ELF-1 (cell line): ENCODE measurements around the gene CYB5R4.

Experiments used
- DNase-seq: peaks from one replicate; pipeline ENCODE4 v3.0.0-alpha.2; 2016; ENCODE audit warnings: low read depth, low spot score

CYB5R4 gene

GRCh38 chr6:83984411-83984810, 124.9 kb downstream of the CYB5R4 start:
- no peak for DNase-seq

DNA sequence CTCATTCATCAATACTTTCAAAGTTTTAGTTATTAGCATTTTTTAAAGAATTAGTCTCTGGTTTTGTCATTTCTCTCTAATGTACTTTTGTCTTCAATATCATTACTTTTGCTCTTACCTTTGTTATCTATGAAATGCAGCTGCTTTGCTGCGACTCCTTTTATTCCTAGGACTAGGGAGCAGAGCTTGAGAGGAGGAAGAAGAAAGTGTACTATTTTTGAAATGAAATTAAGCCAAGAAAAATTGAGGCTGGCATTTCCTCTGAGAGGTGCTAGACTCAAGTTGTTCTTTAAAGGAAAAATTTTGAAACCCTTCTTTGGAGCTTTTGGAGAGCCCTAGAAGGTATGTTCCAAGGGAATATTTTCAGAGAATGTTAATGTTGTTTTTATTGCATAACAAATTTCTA, 125.8 kb downstream of the CYB5R4 start:
- no peak for DNase-seq

GRCh38 chr6:83985715-83986114, 126.2 kb downstream of the CYB5R4 start:
- DNase-seq: no peak

- no peak for DNase-seq
Observed at GRCh38 chr6:83998021-83998584, 138.6 kb downstream of the CYB5R4 start.

GRCh38 chr6:84001119-84001518, 141.6 kb downstream of the CYB5R4 start:
- DNase-seq: no peak

- no peak for DNase-seq
Observed at GRCh38 chr6:84002226-84002625, 142.7 kb downstream of the CYB5R4 start.

GRCh38 chr6:84003131-84003530, 143.6 kb downstream of the CYB5R4 start:
- DNase-seq: no peak

- DNase-seq: no peak
Observed at GRCh38 chr6:84003654-84004053, 144.2 kb downstream of the CYB5R4 start.

- DNase-seq: no peak
Observed at GRCh38 chr6:84007871-84008270, 148.4 kb downstream of the CYB5R4 start.

- no peak for DNase-seq
Observed at GRCh38 chr6:84013354-84013753, 153.9 kb downstream of the CYB5R4 start.

DNA sequence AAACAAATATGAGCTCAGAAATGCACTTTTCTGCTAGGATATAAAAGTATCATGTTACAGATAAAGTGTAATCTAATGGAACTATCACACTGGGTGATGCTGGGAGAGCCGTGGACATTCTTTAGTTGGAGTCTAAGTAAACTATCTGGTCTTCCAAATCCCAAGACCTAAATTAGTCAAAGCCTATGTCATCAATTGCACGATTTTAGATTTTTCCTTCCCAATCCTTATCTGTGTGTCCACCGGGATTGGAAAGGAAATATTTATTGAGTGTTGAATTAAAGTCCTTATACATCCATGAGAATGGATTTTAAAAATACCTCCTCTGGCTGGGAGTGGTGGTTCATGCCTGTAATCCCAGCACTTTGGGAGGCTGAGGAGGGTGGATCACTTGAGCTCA, 154.4 kb downstream of the CYB5R4 start:
- DNase-seq: no peak

DNA sequence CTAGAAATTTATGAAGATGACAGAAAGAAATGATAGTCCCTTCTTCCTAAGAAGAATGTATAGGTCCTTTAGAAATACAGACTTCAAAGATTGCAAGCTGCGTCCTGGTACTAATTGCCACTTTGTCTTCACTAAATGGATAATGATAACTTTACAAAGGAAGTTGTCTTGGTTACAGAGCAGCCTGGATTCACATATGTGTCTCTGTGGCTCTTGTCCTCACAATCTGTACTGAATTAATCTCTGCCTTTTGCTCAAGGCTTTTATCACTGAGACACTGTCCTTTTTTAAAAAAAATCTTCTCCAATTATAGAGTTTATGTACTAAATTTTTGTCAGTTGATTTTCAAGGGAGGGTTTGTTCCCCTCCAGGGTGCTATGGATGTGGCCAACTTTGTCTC, 156.5 kb downstream of the CYB5R4 start:
- DNase-seq: no peak
